ENCODE measurements around the gene PID1. TPM values are rescaled to one million over a fixed set of nuclear protein-coding genes. Genes with fewer than 3 reads are reported as not detected.

Gene PID1
- total and polyA plus RNA-seq, 4 donors = 13.3 to 52.0 (median 45.7) TPM

DNA sequence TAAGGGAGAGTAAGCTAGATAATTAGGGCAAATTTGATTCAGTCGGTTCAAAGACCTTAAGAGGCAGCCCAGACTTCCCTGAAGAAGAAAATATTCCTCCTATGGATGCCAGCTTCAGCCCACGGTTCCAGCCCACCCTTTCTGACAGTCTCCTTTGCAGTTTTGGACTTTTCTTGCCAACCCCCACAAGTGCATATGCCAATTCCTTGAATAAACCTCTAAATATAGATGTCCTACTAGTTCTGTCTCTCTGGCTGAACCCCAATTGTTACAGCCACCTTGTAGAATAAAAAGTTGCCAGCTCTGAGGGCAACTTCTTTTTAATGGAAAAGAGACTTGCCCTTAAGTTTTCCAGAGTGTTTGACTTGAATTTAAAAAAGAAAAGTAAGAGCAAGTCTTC is 111.7 kb downstream of the PID1 start:
- Histone ChIP-seq H3K9ac (ENCODE audit: low read depth in 1 of 2, low read length in 2 of 2) (no peak overlapping the region), H3K27me3 (ENCODE audit: control insufficient read depth in 4 of 4, insufficient read depth in 4 of 4, low read length in 3 of 4) (no peaks in the 10 kb centered on the region), H3K36me3 (ENCODE audit: control insufficient read depth in 4 of 4, insufficient read depth in 3 of 4, low read depth in 1 of 4, low read length in 3 of 4) (peaks cover 3 to 8% (median 5%) of the 10 kb centered on the region in 4 donors), H3K4me1 (ENCODE audit: control insufficient read depth in 4 of 4, insufficient read depth in 4 of 4, low read length in 3 of 4) (peaks cover 17 to 48% (median 41%) of the 10 kb centered on the region in 4 donors), H3K4me3 (ENCODE audit: low read depth in 1 of 3, low read length in 3 of 3) (no peak overlapping the region), H3K9me3 (ENCODE audit: control insufficient read depth in 4 of 4, low read length in 3 of 4) (no peaks in the 10 kb centered on the region), H3K27ac (ENCODE audit: low read depth in 1 of 2, low read length in 2 of 2) (peak overlapping the region; percentile 82 to 83)
- TF ChIP-seq GABPA (IDR thresholded peaks at IDR 0.05 in 1 of 2, conservative IDR thresholded peaks at IDR 0.05 in 1 of 2) = no peak
- TF ChIP-seq RAD21 (IDR thresholded peaks at IDR 0.05) = no peak
- no peak for TF ChIP-seq TAF1 (conservative IDR thresholded peaks at IDR 0.05)
- TF ChIP-seq YY1 (IDR thresholded peaks at IDR 0.05) = no peak
- TF ChIP-seq JUND (IDR thresholded peaks at IDR 0.05) = no peak
- TF ChIP-seq, protein P1, sequence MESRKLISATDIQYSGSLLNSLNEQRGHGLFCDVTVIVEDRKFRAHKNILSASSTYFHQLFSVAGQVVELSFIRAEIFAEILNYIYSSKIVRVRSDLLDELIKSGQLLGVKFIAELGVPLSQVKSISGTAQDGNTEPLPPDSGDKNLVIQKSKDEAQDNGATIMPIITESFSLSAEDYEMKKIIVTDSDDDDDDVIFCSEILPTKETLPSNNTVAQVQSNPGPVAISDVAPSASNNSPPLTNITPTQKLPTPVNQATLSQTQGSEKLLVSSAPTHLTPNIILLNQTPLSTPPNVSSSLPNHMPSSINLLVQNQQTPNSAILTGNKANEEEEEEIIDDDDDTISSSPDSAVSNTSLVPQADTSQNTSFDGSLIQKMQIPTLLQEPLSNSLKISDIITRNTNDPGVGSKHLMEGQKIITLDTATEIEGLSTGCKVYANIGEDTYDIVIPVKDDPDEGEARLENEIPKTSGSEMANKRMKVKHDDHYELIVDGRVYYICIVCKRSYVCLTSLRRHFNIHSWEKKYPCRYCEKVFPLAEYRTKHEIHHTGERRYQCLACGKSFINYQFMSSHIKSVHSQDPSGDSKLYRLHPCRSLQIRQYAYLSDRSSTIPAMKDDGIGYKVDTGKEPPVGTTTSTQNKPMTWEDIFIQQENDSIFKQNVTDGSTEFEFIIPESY (IDR thresholded peaks at IDR 0.05) = no peak
- no peak for TF ChIP-seq SP1 (IDR thresholded peaks at IDR 0.05)
- TF ChIP-seq HNF4A (conservative IDR thresholded peaks at IDR 0.05) = no peak
- no peak for TF ChIP-seq EGR1 (IDR thresholded peaks at IDR 0.05; ENCODE audit: low read depth in 2 of 2)
- DNase-seq (ENCODE audit: low spot score) = no peak
- WGBS = 85% methylated on average over 2 of the region's 2 CpGs

DNA sequence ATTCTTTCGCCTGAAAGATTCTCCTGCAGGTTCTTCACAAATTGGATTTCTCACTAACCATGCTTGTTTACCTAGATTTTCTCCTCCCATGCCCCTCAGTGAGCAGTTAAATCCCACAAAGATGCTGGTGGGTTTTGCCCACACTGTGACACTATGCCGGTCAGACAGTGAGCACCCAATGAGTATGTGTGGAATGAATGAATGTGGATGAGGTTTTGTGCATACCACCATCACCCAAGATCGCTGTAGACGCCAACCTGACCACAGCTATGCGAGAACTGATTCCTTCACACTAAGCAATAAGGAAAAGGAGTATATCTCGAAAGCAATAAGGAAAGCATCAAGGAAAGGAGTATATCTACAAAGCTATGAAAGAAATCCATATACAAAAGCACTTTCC is 116.7 kb downstream of the PID1 start:
- Histone ChIP-seq H3K9ac (ENCODE audit: low read depth in 1 of 2, low read length in 2 of 2) (no peak overlapping the region), H3K4me3 (ENCODE audit: low read depth in 1 of 3, low read length in 3 of 3) (no peak overlapping the region), H3K4me1 (ENCODE audit: control insufficient read depth in 4 of 4, insufficient read depth in 4 of 4, low read length in 3 of 4) (peaks cover 5 to 12% (median 7%) of the 10 kb centered on the region in 4 donors), H3K27me3 (ENCODE audit: control insufficient read depth in 4 of 4, insufficient read depth in 4 of 4, low read length in 3 of 4) (no peaks in the 10 kb centered on the region), H3K9me3 (ENCODE audit: control insufficient read depth in 4 of 4, low read length in 3 of 4) (peaks cover 0 to 2% (median 0%) of the 10 kb centered on the region in 4 donors), H3K36me3 (ENCODE audit: control insufficient read depth in 4 of 4, insufficient read depth in 3 of 4, low read depth in 1 of 4, low read length in 3 of 4) (peaks cover 3 to 19% (median 8%) of the 10 kb centered on the region in 4 donors), H3K27ac (ENCODE audit: low read depth in 1 of 2, low read length in 2 of 2) (no peak overlapping the region)
- DNase-seq (ENCODE audit: low spot score) = no peak
- TF ChIP-seq, protein P2, sequence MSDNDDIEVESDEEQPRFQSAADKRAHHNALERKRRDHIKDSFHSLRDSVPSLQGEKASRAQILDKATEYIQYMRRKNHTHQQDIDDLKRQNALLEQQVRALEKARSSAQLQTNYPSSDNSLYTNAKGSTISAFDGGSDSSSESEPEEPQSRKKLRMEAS (IDR thresholded peaks at IDR 0.05) = no peak
- TF ChIP-seq, protein P3, sequence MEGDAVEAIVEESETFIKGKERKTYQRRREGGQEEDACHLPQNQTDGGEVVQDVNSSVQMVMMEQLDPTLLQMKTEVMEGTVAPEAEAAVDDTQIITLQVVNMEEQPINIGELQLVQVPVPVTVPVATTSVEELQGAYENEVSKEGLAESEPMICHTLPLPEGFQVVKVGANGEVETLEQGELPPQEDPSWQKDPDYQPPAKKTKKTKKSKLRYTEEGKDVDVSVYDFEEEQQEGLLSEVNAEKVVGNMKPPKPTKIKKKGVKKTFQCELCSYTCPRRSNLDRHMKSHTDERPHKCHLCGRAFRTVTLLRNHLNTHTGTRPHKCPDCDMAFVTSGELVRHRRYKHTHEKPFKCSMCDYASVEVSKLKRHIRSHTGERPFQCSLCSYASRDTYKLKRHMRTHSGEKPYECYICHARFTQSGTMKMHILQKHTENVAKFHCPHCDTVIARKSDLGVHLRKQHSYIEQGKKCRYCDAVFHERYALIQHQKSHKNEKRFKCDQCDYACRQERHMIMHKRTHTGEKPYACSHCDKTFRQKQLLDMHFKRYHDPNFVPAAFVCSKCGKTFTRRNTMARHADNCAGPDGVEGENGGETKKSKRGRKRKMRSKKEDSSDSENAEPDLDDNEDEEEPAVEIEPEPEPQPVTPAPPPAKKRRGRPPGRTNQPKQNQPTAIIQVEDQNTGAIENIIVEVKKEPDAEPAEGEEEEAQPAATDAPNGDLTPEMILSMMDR (IDR thresholded peaks at IDR 0.05; ENCODE audit: low read depth, low read length, missing input control) = no peak
- TF ChIP-seq FOXA2 (IDR thresholded peaks at IDR 0.05) (no peak), JUND (IDR thresholded peaks at IDR 0.05) (no peak), RAD21 (IDR thresholded peaks at IDR 0.05) (no peak), FOXA1 (IDR thresholded peaks at IDR 0.05) (no peak), HNF4A (conservative IDR thresholded peaks at IDR 0.05) (no peak), NR2F2 (IDR thresholded peaks at IDR 0.05) (no peak), TAF1 (conservative IDR thresholded peaks at IDR 0.05) (no peak), RXRA (IDR thresholded peaks at IDR 0.05) (no peak), HNF4G (IDR thresholded peaks at IDR 0.05) (no peak), YY1 (IDR thresholded peaks at IDR 0.05) (no peak), SP1 (IDR thresholded peaks at IDR 0.05) (no peak), GABPA (IDR thresholded peaks at IDR 0.05 in 1 of 2, conservative IDR thresholded peaks at IDR 0.05 in 1 of 2) (no peak), EGR1 (IDR thresholded peaks at IDR 0.05; ENCODE audit: low read depth in 2 of 2) (no peak)
- TF ChIP-seq, protein P4, sequence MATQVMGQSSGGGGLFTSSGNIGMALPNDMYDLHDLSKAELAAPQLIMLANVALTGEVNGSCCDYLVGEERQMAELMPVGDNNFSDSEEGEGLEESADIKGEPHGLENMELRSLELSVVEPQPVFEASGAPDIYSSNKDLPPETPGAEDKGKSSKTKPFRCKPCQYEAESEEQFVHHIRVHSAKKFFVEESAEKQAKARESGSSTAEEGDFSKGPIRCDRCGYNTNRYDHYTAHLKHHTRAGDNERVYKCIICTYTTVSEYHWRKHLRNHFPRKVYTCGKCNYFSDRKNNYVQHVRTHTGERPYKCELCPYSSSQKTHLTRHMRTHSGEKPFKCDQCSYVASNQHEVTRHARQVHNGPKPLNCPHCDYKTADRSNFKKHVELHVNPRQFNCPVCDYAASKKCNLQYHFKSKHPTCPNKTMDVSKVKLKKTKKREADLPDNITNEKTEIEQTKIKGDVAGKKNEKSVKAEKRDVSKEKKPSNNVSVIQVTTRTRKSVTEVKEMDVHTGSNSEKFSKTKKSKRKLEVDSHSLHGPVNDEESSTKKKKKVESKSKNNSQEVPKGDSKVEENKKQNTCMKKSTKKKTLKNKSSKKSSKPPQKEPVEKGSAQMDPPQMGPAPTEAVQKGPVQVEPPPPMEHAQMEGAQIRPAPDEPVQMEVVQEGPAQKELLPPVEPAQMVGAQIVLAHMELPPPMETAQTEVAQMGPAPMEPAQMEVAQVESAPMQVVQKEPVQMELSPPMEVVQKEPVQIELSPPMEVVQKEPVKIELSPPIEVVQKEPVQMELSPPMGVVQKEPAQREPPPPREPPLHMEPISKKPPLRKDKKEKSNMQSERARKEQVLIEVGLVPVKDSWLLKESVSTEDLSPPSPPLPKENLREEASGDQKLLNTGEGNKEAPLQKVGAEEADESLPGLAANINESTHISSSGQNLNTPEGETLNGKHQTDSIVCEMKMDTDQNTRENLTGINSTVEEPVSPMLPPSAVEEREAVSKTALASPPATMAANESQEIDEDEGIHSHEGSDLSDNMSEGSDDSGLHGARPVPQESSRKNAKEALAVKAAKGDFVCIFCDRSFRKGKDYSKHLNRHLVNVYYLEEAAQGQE (IDR thresholded peaks at IDR 0.05) = no peak
- TF ChIP-seq, protein P5, sequence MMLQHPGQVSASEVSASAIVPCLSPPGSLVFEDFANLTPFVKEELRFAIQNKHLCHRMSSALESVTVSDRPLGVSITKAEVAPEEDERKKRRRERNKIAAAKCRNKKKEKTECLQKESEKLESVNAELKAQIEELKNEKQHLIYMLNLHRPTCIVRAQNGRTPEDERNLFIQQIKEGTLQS (IDR thresholded peaks at IDR 0.05) = no peak
- TF ChIP-seq, protein P1 (IDR thresholded peaks at IDR 0.05) = no peak
- WGBS = 71% methylated on average over 6 of the region's 6 CpGs
